Ectodermal cell (in vitro differentiated cells): ENCODE results near the gene KCTD1.

ENCODE experiments used
- H3K27ac ChIP-seq: 2 replicates; pipeline ENCODE4 v1.7.0; 2013; ENCODE audit warnings: mild to moderate bottlenecking, low read depth, low read length; ENCODE audit not compliant: insufficient read depth, poor library complexity, severe bottlenecking
- H3K27me3 ChIP-seq: 2 replicates; pipeline ENCODE4 v1.7.0; 2013; ENCODE audit warnings: mild to moderate bottlenecking, low read length; ENCODE audit not compliant: insufficient read depth, control insufficient read depth, poor library complexity, severe bottlenecking
- H3K36me3 ChIP-seq: one replicate; pipeline ENCODE4 v1.7.0; 2013; ENCODE audit warnings: low read length; ENCODE audit not compliant: control insufficient read depth, insufficient read depth
- H3K4me1 ChIP-seq: one replicate; pipeline ENCODE4 v1.7.0; 2013; ENCODE audit warnings: low read length; ENCODE audit not compliant: control insufficient read depth, insufficient read depth
- H3K4me3 ChIP-seq: 2 replicates; pipeline ENCODE4 v1.7.0; 2013; ENCODE audit warnings: low read depth, low read length, control low read depth; ENCODE audit not compliant: insufficient read depth
- H3K9me3 ChIP-seq: 2 replicates; pipeline ENCODE4 v1.7.0; 2013; ENCODE audit warnings: mild to moderate bottlenecking, low read length, moderate library complexity; ENCODE audit not compliant: control insufficient read depth
- WGBS, 2 experiments: methylation state at CpG; one replicate each; pipeline ENCODE4 v1.1.7; 2013; ENCODE audit warnings: missing lambda C conversion rate in 2 of 2; 5-methylcytosine and 5-hydroxymethylcytosine counted together

KCTD1 gene

GRCh38 chr18:26536664-26537063, 11.7 kb downstream of the KCTD1 start:
- H3K4me1 ChIP-seq, result peaks cover 9% of the 10 kb centered on the region
- H3K36me3 ChIP-seq, result no peaks in the 10 kb centered on the region
- no peaks in the 10 kb centered on the region for H3K9me3 ChIP-seq
- WGBS, 2 experiments, result 85 to 89% methylated on average over 3 to 4 of the region's 4 CpGs
- no peaks in the 10 kb centered on the region for H3K27me3 ChIP-seq
- no peak overlapping the region for H3K4me3 ChIP-seq
- no peak overlapping the region for H3K27ac ChIP-seq

DNA sequence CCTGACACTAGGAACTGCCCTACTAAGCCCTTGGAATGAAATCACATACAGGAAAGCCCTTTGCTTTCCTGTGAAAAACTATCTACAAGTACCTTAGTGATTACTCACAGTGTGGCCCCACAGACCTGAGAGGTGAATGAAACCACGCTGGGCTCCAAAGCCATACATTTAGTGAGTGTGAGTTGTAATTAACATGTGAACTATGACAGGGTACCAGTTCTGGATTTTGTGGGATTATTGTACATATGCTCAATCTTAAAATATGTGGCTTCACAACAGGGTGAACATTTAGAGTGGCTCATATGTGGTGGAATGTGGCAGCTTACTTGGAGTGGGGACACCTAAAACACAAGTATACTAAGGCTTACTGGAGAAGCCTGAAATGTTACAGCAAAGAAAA, 12.3 kb downstream of the KCTD1 start:
- no peaks in the 10 kb centered on the region for H3K27me3 ChIP-seq
- 86 to 97% methylated on average over 1 of the region's 1 CpG for WGBS, 2 experiments
- no peak overlapping the region for H3K27ac ChIP-seq
- H3K9me3 ChIP-seq, result no peaks in the 10 kb centered on the region
- no peak overlapping the region for H3K4me3 ChIP-seq
- no peaks in the 10 kb centered on the region for H3K36me3 ChIP-seq
- peaks cover 9% of the 10 kb centered on the region for H3K4me1 ChIP-seq

DNA sequence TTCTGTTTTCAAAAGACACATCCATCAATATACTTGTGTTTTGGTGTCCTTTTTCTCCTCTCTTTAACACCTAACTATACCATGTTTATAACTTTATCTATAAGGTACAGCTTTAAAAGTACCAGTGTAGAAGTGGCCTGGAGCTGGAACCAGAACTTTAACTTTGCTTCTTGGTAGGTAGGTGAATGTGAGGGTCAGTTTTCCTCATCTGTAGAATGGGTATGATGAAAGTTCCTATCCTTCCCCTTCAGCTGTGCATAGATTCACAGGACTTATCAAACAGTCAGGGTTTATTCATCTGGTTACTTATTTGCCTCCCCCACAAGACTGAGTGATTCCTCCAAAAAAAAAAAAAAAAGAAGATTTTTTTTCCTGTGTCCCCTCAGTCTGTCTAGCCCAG, 12.7 kb downstream of the KCTD1 start:
- H3K36me3 ChIP-seq, result no peaks in the 10 kb centered on the region
- peaks cover 6% of the 10 kb centered on the region for H3K4me1 ChIP-seq
- H3K4me3 ChIP-seq, result no peak overlapping the region
- H3K27ac ChIP-seq, result no peak overlapping the region
- no peaks in the 10 kb centered on the region for H3K9me3 ChIP-seq
- H3K27me3 ChIP-seq, result no peaks in the 10 kb centered on the region

DNA sequence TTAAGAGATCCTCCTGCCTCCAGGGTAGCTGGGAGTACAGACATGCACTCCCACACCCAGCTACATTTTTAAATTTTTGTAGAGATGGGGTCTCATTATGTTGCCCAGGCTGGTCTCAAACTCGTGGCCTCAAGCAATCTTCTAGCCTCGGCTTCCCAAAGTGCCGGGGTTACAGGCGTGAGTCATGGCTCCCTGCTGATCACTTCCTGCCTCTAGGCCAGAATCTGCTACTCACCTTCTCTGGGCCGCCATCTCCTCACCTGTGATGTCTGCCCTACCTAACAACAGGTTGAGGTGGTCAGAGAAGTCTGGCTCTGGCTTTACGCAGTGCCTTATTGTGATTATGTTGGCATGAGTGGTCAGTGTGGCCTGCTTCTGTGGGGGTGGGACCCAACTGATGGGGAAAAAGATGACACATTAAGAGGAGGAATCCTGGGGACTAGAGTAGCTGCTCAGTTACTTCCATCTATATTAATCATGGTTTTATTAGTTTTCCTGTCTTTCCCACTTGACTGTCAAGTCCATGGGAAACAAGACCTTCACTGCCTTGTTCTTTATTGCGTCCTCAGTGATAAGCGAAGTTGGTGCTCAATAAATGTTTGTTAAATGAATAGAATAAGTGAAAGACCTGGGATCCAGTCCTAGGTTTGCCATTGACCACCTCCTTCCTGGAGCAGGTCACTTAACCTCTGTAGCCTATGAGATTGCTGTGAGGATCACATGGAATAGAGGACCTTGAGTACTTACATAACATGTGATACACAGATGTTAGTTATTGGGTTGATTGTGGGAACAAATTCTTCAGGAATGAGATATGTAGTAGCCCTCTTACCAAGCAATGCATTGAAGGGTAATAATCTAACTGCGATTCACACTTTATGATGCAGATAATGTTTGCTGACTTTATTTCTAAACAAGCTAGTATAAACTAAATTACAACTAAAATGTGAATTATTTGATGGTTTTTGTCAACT, 15.7 kb downstream of the KCTD1 start:
- Histone ChIP-seq H3K27me3 (no peaks in the 10 kb centered on the region), H3K4me1 (peaks cover 3% of the 10 kb centered on the region), H3K36me3 (no peaks in the 10 kb centered on the region), H3K9me3 (no peaks in the 10 kb centered on the region), H3K27ac (no peak overlapping the region), H3K4me3 (no peak overlapping the region)
- 91 to 92% methylated on average over 9 of the region's 9 CpGs for WGBS, 2 experiments

DNA sequence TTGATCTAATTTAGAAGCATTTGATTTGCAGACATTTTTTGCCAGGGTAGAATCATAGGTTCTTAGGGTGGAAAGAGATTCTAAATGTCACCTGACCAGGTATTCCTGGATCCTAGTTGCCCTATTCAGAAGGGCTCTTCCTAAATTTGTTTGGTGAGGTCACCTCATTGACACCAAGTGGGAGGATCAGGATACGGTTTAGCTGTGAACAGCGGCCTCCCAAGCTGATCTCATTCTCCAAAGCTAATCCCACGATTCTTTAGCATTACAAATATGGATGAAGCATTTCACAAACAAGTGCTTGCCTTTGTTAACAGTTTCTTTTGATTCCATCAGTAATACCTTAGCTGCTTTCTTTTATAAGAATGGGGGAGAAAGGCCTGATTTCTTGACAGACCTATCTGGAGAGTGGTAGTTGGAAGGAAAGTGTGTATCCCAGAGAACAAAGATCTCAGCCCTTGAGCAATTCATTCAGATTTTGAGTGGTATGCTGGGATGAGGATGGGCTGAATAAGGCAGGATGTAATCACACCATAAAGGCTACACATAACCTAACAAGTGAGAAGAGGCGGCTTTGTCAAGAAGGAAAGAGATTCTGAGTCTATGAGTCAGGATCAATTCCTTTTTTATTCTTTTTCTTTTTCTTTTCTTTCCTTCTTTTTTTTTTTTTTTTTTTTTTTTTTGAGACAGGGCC, 16.6 kb downstream of the KCTD1 start:
- Histone ChIP-seq H3K9me3 (no peaks in the 10 kb centered on the region), H3K4me1 (peaks cover 10% of the 10 kb centered on the region), H3K36me3 (no peaks in the 10 kb centered on the region), H3K27me3 (no peaks in the 10 kb centered on the region), H3K4me3 (no peak overlapping the region), H3K27ac (no peak overlapping the region)
- 49 to 58% methylated on average over 3 to 4 of the region's 4 CpGs for WGBS, 2 experiments

GRCh38 chr18:26526966-26527234, 21.5 kb downstream of the KCTD1 start:
- Histone ChIP-seq H3K4me3 (no peak overlapping the region), H3K4me1 (peaks cover 25% of the 10 kb centered on the region)
- 25 to 54% methylated on average over 2 of the region's 2 CpGs for WGBS, 2 experiments

GRCh38 chr18:26526128-26526965, 22.0 kb downstream of the KCTD1 start:
- H3K27ac ChIP-seq, result no peak overlapping the region
- H3K9me3 ChIP-seq, result no peaks in the 10 kb centered on the region
- peaks cover 25% of the 10 kb centered on the region for H3K4me1 ChIP-seq
- H3K4me3 ChIP-seq, result no peak overlapping the region
- no peaks in the 10 kb centered on the region for H3K27me3 ChIP-seq
- no peaks in the 10 kb centered on the region for H3K36me3 ChIP-seq
- WGBS, 2 experiments, result 16 to 23% methylated on average over 12 of the region's 12 CpGs

More at GRCh38 chr18:26526966-26527234, 21.5 kb downstream of the KCTD1 start:
- Histone ChIP-seq H3K36me3 (no peaks in the 10 kb centered on the region), H3K9me3 (no peaks in the 10 kb centered on the region), H3K27ac (no peak overlapping the region), H3K27me3 (no peaks in the 10 kb centered on the region)

GRCh38 chr18:26524504-26525351, 23.6 kb downstream of the KCTD1 start:
- 89 to 92% methylated on average over 4 of the region's 4 CpGs for WGBS, 2 experiments
- Histone ChIP-seq H3K9me3 (no peaks in the 10 kb centered on the region), H3K4me3 (no peak overlapping the region), H3K4me1 (peaks cover 25% of the 10 kb centered on the region), H3K27ac (no peak overlapping the region), H3K36me3 (no peaks in the 10 kb centered on the region), H3K27me3 (no peaks in the 10 kb centered on the region)

- Histone ChIP-seq H3K27ac (no peak overlapping the region), H3K36me3 (no peaks in the 10 kb centered on the region), H3K4me1 (peaks cover 25% of the 10 kb centered on the region), H3K9me3 (no peaks in the 10 kb centered on the region), H3K27me3 (no peaks in the 10 kb centered on the region), H3K4me3 (no peak overlapping the region)
- WGBS, 2 experiments, result 91 to 96% methylated on average over 2 of the region's 2 CpGs
These were observed 24.4 kb downstream of the KCTD1 start for GRCh38 chr18:26524002-26524401.
